Measurements from ENCODE around the gene LEP. TPM values are rescaled to one million over a fixed set of nuclear protein-coding genes. Genes with fewer than 3 reads are reported as not detected.

LEP gene
- total RNA-seq, 1 donor from 2014 or later, result 7.4 TPM

GRCh38 chr7:128266529-128266882, 25.4 kb downstream of the LEP start:
- TF ChIP-seq, protein P1, sequence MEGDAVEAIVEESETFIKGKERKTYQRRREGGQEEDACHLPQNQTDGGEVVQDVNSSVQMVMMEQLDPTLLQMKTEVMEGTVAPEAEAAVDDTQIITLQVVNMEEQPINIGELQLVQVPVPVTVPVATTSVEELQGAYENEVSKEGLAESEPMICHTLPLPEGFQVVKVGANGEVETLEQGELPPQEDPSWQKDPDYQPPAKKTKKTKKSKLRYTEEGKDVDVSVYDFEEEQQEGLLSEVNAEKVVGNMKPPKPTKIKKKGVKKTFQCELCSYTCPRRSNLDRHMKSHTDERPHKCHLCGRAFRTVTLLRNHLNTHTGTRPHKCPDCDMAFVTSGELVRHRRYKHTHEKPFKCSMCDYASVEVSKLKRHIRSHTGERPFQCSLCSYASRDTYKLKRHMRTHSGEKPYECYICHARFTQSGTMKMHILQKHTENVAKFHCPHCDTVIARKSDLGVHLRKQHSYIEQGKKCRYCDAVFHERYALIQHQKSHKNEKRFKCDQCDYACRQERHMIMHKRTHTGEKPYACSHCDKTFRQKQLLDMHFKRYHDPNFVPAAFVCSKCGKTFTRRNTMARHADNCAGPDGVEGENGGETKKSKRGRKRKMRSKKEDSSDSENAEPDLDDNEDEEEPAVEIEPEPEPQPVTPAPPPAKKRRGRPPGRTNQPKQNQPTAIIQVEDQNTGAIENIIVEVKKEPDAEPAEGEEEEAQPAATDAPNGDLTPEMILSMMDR (IDR thresholded peaks at IDR 0.05), result no peak
- TF ChIP-seq POLR2AphosphoS5 (IDR thresholded peaks at IDR 0.05; ENCODE audit: insufficient read depth in 1 of 2, low read depth in 1 of 2) (no peak), POLR2A (IDR thresholded peaks at IDR 0.05) (no peak)
- no peak for DNase-seq (ENCODE audit: extremely low spot score in 2 of 2)
- no peaks in the 10 kb centered on the region for H3K36me3 ChIP-seq
- H3K4me1 ChIP-seq, result peaks cover 45% of the 10 kb centered on the region
- intact Hi-C loops (cut with DNase I), result no loop called here
- no peaks in the 10 kb centered on the region for H3K27me3 ChIP-seq
- H3K4me3 ChIP-seq, result peak overlapping the region in 1 of 2 donors; percentile 8
- no peaks in the 10 kb centered on the region for H3K9me3 ChIP-seq
- peak overlapping the region; percentile 62 for H3K27ac ChIP-seq

DNA sequence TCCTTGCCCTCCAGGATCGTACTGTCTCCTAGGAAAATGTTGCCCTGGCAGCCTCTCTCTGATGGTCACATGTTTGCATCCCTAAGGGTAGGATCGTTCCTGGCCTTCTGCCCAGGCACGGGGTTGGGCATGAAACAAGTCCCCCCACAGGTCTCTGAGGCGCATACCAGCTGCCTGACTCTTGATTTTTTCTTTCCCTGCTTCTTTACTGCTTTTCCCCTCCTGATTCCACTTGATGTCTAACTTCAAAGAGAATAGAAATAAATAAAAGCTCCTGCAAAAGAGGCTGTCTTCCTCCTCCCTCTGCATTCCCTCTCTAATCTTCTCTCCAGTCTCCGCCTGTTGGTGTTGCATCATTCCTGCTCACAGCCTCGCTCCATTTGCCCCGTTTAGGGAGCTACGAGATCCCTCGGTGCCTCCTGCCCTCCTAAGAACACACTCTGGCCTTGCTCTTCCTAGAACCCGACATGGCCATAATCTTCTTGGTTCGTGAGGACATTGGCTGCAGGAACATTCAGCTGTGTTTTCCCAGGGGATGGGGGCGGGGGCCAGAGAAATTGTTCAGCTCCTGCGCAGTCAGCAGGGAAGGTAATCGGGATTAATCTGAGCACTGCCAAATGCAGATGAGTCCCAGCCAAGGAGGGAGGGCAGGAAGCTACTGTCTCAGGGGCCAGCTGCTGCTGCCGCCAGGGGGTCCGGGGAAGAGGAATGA, 26.0 kb downstream of the LEP start:
- TF ChIP-seq POLR2AphosphoS5 (IDR thresholded peaks at IDR 0.05; ENCODE audit: insufficient read depth in 1 of 2, low read depth in 1 of 2) (peak; percentile 34 to 65), POLR2A (IDR thresholded peaks at IDR 0.05) (no peak)
- TF ChIP-seq, protein P1 (IDR thresholded peaks at IDR 0.05), result no peak
- H3K27ac ChIP-seq, result peak overlapping the region; percentile 62
- H3K27me3 ChIP-seq, result no peaks in the 10 kb centered on the region
- peaks cover 51% of the 10 kb centered on the region for H3K4me1 ChIP-seq
- no peaks in the 10 kb centered on the region for H3K9me3 ChIP-seq
- no peak for DNase-seq (ENCODE audit: extremely low spot score in 2 of 2)
- intact Hi-C loops (cut with DNase I), result no loop called here
- H3K4me3 ChIP-seq, result peak overlapping the region; percentile 8
- no peaks in the 10 kb centered on the region for H3K36me3 ChIP-seq

DNA sequence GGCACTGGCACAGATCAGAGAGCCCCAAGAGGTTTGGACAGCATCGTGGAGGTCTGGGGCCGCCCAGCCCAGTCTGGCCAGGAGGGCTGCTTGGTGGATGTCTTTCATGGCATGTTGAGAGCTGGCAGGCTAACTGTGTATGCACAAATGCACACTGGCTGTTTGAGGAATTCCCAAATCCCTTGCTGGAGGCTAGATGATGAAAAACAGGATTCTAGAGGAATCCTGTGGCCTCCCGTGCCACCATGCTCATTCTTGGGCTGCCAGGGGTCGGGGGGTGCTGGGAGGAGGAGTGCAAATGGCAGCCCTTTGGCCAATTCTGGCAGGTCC, 26.5 kb downstream of the LEP start:
- Histone ChIP-seq H3K9me3 (no peaks in the 10 kb centered on the region), H3K4me3 (peak overlapping the region; percentile 8), H3K27ac (peak overlapping the region; percentile 62), H3K27me3 (no peaks in the 10 kb centered on the region), H3K4me1 (peaks cover 53% of the 10 kb centered on the region), H3K36me3 (no peaks in the 10 kb centered on the region)
- TF ChIP-seq POLR2AphosphoS5 (IDR thresholded peaks at IDR 0.05; ENCODE audit: insufficient read depth in 1 of 2, low read depth in 1 of 2) (no peak), POLR2A (IDR thresholded peaks at IDR 0.05) (no peak)
- TF ChIP-seq, protein P1 (IDR thresholded peaks at IDR 0.05), result no peak
- intact Hi-C loops (cut with DNase I), result no loop called here
- no peak for DNase-seq (ENCODE audit: extremely low spot score in 2 of 2)

DNA sequence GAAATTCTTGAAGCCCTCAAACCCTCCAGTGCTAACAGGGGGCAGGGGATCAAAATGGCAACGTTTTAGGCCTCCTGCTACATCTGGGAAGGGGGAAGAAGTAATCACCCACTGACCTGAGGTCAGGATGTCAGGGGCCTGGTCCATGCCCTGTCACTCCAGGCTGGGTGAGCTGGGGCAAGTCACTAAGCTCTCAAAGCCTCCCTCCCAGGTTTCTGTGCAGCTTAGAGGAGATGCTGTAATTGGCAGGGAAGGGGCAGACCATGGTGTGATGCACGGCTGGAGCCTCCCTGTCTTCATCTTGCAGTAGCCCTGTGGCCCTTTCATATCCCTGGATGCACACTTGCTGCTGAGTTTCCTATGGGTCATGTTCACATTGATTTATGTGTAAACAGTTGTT, 27.2 kb downstream of the LEP start:
- Histone ChIP-seq H3K27me3 (no peaks in the 10 kb centered on the region), H3K36me3 (no peaks in the 10 kb centered on the region), H3K27ac (no peak overlapping the region), H3K9me3 (no peaks in the 10 kb centered on the region), H3K4me1 (peaks cover 53% of the 10 kb centered on the region), H3K4me3 (no peak overlapping the region)
- intact Hi-C loops (cut with DNase I), result no loop called here
- no peak for DNase-seq (ENCODE audit: extremely low spot score in 2 of 2)
- TF ChIP-seq, protein P1 (IDR thresholded peaks at IDR 0.05), result no peak
- no peak for TF ChIP-seq POLR2A (IDR thresholded peaks at IDR 0.05)
- no peak for TF ChIP-seq POLR2AphosphoS5 (IDR thresholded peaks at IDR 0.05; ENCODE audit: insufficient read depth in 1 of 2, low read depth in 1 of 2)

- H3K36me3 ChIP-seq, result no peaks in the 10 kb centered on the region
- TF ChIP-seq, protein P1 (IDR thresholded peaks at IDR 0.05), result no peak
- TF ChIP-seq POLR2AphosphoS5 (IDR thresholded peaks at IDR 0.05; ENCODE audit: insufficient read depth in 1 of 2, low read depth in 1 of 2), result no peak
- TF ChIP-seq POLR2A (IDR thresholded peaks at IDR 0.05), result no peak
- peak in 1 of 2 donors; percentile 75 for DNase-seq (ENCODE audit: extremely low spot score in 2 of 2)
- intact Hi-C loops (cut with DNase I), result no loop called here
- H3K4me1 ChIP-seq, result peaks cover 38% of the 10 kb centered on the region
- H3K27ac ChIP-seq, result no peak overlapping the region
- peak overlapping the region; percentile 42 to 43 for H3K4me3 ChIP-seq
- H3K9me3 ChIP-seq, result no peaks in the 10 kb centered on the region
- no peaks in the 10 kb centered on the region for H3K27me3 ChIP-seq
Observed at GRCh38 chr7:128270826-128271272, 29.8 kb downstream of the LEP start.
